HG03442 (cell line): ENCODE data around the gene NHSL2.

Experiments used
- ATAC-seq: cut with Tn5 transposase; IDR thresholded peaks from one replicate; pipeline ENCODE4 v1.9.1; 2021; ENCODE audit warnings: mild to moderate bottlenecking, moderate library complexity; ENCODE audit not compliant: unreplicated experiment

Gene NHSL2

DNA sequence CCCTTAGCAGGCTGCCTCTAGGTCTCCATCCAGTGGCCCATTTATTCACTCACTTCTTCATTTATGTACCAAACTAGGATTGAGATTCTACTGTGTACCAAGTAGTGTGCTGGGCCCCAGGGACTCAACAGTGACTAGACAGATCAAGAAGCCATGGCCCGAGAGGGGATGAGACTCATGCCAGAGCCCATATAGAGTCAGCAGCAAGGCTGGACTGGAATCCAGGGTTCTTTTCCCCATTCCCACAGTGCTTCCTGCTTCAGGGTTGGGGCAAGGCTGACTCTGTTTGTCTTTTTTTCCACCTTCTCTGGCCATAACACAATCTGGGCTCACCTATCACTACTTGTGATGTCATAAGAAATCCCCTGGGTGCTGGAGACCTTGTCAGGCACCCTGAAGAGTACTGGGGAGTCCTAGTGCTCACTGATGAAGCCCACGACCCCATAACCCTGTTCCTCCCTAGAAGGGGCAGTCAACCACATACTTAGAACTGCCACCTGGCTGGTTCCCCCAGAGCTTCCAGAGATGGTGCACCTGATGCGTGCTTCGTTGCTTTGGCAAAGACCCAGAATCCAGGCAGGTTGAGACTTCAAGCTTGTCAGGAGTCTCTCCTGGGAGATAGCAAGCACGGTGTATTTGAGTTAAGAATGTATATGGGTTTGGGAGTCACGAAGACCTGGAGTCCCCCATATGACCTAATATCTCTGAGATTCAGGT lies 214.8 kb downstream of the NHSL2 start:
- ATAC-seq: no peak

- ATAC-seq: no peak
Measured at GRCh38 chrX:72126048-72126415, 215.4 kb downstream of the NHSL2 start.

DNA sequence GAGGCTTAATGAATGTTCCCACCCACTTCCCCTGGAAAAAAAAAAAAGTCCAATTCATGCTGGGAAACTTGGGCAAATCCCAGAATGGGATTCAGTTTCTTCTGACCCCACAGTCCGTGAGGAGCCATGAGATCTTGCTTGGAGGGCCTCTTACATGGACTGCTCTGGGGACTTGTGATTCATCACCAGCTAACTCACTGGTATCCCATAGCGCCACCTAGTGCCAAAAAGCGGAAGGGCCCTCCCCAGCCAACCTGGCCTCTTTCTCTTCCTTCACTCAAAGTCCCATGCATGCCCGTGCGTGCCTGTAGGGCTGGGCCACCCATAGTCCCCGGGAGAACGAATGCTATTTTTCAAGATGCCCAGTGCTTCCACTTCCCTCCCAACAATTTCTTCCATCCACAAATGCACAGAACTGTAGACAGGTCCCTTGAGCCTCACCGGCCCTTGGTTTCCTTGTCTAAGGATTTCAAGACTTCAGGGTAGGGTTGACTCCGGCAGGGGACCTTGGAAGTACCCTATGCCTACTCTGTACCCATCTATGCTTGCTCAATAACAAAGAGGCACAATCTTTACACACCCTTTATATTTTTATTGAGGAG lies 216.0 kb downstream of the NHSL2 start:
- peak; percentile 74 for ATAC-seq

- ATAC-seq: no peak
Measured at GRCh38 chrX:72127332-72127731, 216.7 kb downstream of the NHSL2 start.

GRCh38 chrX:72128183-72128834 lies 217.7 kb downstream of the NHSL2 start:
- no peak for ATAC-seq

GRCh38 chrX:72128881-72129280 lies 218.2 kb downstream of the NHSL2 start:
- no peak for ATAC-seq

- no peak for ATAC-seq
Measured at GRCh38 chrX:72129661-72130060, 219.0 kb downstream of the NHSL2 start.

GRCh38 chrX:72130156-72130761 lies 219.6 kb downstream of the NHSL2 start:
- no peak for ATAC-seq

- no peak for ATAC-seq
Measured at GRCh38 chrX:72130762-72131250, 220.2 kb downstream of the NHSL2 start.

GRCh38 chrX:72131317-72132294 lies 221.0 kb downstream of the NHSL2 start, which contains the start of gene RTL5:
RTL5 (minus strand) TSS chrX:72131915.
- ATAC-seq: peak; percentile 63

DNA sequence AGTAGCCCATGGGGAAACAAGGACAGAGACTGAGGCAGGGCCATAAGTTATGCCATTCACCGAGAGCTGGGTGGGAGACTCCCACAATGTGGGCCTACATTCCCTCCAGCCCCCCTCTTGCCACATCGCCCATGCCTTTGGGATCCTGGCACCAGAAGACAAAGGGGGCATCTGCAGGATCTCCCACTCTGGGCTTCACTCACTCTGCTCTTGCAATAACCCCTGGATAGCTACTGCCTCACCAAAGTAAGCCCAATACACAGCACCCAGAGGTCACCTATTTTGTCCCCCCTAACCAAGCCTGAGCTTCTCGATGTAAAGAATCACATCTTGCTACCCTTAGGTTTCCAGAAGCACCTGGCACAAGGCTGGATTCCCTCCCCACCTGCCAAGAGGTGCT lies 221.8 kb downstream of the NHSL2 start:
- no peak for ATAC-seq

- ATAC-seq: no peak
Measured at GRCh38 chrX:72133851-72134546, 223.4 kb downstream of the NHSL2 start.

GRCh38 chrX:72137846-72138495 lies 227.3 kb downstream of the NHSL2 start:
- ATAC-seq: no peak

DNA sequence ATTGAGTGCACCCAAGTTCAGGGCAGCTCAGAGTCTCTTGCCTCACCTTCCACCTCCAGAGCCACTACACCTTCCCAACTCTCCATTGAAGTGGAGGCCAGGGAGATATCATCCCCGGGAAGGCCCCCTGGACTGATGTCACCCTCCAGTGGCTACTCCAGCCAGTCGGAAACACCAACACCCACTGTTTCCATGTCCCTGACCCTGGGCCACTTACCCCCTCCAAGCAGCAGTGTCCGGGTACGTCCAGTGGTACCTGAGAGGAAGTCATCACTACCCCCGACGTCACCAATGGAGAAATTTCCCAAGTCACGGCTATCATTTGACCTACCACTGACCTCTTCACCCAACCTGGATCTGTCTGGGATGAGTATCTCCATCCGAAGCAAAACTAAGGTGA lies 228.9 kb downstream of the NHSL2 start:
- no peak for ATAC-seq

GRCh38 chrX:72141372-72142004 lies 230.8 kb downstream of the NHSL2 start:
- ATAC-seq: peak; percentile 61

DNA sequence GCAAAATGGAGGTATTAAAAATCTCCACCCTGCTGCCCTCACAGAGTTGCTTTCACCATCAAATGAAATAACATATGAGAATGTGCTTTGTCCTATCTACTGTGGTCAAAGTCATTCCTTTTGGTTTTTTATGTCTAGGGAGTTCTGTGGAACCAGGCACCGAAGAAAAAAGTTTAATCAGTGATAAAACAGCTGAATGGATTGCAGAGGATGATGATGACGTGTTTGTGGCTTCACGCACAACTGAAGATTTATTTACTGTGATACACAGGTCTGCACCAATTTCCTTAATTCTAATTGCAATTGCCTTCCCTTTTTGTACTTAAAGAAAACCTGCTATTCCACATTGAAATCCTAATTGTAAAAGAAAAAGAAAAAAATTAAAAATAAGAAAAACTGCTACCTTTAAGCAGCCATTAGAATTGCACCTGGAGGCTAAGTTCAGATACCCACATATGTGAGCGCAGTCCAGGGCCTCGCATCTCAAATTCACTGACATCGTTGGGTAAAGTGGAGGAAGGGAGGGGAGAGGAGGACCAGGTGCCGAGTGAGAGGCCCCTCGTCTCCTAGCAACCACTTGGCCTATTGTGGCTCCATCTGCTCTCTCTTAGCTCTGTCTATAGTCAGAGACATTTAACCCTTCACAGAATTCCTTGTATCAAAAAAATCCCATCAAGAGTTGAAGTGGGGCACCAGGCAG lies 231.6 kb downstream of the NHSL2 start:
- no peak for ATAC-seq

DNA sequence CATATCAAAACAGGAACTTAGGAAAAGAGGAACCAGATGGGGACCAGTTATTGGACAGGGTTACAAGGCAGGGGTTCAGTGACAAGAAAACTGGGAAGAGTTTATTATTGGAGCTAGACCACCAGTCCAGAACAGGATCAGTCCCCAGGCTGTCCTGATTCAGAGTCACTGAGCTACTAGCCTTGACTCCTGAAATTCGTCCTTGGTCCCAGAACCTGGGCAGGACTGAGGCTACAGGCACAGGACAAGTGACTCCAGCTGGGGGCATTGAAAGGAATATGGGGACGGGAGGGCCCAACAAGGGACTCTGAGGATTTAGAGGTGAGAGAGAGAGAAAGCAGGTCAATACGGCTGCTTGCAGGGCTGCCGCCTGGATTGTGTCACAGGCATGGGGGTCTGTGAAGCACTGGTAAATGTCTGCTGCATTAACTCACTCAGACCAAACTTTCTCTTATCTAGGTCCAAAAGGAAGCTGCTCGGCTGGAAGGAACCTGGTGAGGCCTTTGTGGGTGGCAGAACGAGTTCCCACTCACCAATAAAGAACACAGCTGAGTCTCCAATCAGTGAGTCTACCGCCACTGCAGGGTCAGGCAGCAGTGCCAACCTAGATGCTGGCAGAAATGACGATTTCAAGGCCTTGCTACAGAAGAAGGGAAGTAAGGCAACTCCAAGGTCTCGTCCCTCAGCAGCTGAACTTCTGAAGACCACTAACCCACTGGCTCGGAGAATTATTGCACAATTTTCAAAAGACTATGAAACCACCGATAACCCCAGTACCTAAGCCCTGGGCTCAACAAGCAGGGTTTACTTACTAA lies 232.4 kb downstream of the NHSL2 start:
- ATAC-seq: no peak

- no peak for ATAC-seq
Measured at GRCh38 chrX:72143609-72143907, 232.9 kb downstream of the NHSL2 start.
